ENCODE results near the gene DIPK1B.

The DIPK1B gene

GRCh38 chr9:136756134-136756438 lies 43.7 kb downstream of the DIPK1B start:
- no peaks in the 10 kb centered on the region for H3K27me3 ChIP-seq (ENCODE audit: insufficient read depth, poor library complexity, severe bottlenecking)

GRCh38 chr9:136756836-136757235 lies 44.5 kb downstream of the DIPK1B start:
- Histone ChIP-seq H3K27me3 (ENCODE audit: insufficient read depth, poor library complexity, severe bottlenecking) (no peaks in the 10 kb centered on the region), H3K4me3 (ENCODE audit: severe bottlenecking) (no peak overlapping the region), H3K9me3 (ENCODE audit: severe bottlenecking) (no peaks in the 10 kb centered on the region), H3K27ac (ENCODE audit: poor library complexity, severe bottlenecking) (no peak overlapping the region), H3K36me3 (ENCODE audit: low read depth) (no peaks in the 10 kb centered on the region), H3K4me1 (ENCODE audit: insufficient read depth, poor library complexity, severe bottlenecking) (no peaks in the 10 kb centered on the region)
- no peak for DNase-seq (ENCODE audit: low spot score)
- ATAC-seq (ENCODE audit: low read depth): no peak
- TF ChIP-seq CTCF (IDR thresholded peaks at IDR 0.05; ENCODE audit: poor library complexity, severe bottlenecking): no peak

More at GRCh38 chr9:136756134-136756438, 43.7 kb downstream of the DIPK1B start:
- ATAC-seq (ENCODE audit: low read depth) (no peak), DNase-seq (ENCODE audit: low spot score) (no peak)
- TF ChIP-seq CTCF (IDR thresholded peaks at IDR 0.05; ENCODE audit: poor library complexity, severe bottlenecking): no peak
- H3K9me3 ChIP-seq (ENCODE audit: severe bottlenecking): no peaks in the 10 kb centered on the region
- H3K4me1 ChIP-seq (ENCODE audit: insufficient read depth, poor library complexity, severe bottlenecking): no peaks in the 10 kb centered on the region
- H3K36me3 ChIP-seq (ENCODE audit: low read depth): no peaks in the 10 kb centered on the region
- H3K27ac ChIP-seq (ENCODE audit: poor library complexity, severe bottlenecking): no peak overlapping the region
- no peak overlapping the region for H3K4me3 ChIP-seq (ENCODE audit: severe bottlenecking)

- H3K36me3 ChIP-seq (ENCODE audit: low read depth): no peaks in the 10 kb centered on the region
- H3K27ac ChIP-seq (ENCODE audit: poor library complexity, severe bottlenecking): no peak overlapping the region
- TF ChIP-seq CTCF (IDR thresholded peaks at IDR 0.05; ENCODE audit: poor library complexity, severe bottlenecking): no peak
- H3K9me3 ChIP-seq (ENCODE audit: severe bottlenecking): no peaks in the 10 kb centered on the region
- ATAC-seq (ENCODE audit: low read depth) (no peak), DNase-seq (ENCODE audit: low spot score) (no peak)
- no peaks in the 10 kb centered on the region for H3K4me1 ChIP-seq (ENCODE audit: insufficient read depth, poor library complexity, severe bottlenecking)
- no peak overlapping the region for H3K4me3 ChIP-seq (ENCODE audit: severe bottlenecking)
- no peaks in the 10 kb centered on the region for H3K27me3 ChIP-seq (ENCODE audit: insufficient read depth, poor library complexity, severe bottlenecking)
Measured at GRCh38 chr9:136757328-136757727, 45.0 kb downstream of the DIPK1B start.

GRCh38 chr9:136757751-136758140 lies 45.4 kb downstream of the DIPK1B start:
- DNase-seq (ENCODE audit: low spot score): no peak
- no peak overlapping the region for H3K4me3 ChIP-seq (ENCODE audit: severe bottlenecking)
- no peaks in the 10 kb centered on the region for H3K9me3 ChIP-seq (ENCODE audit: severe bottlenecking)
- no peak for ATAC-seq (ENCODE audit: low read depth)
- no peaks in the 10 kb centered on the region for H3K36me3 ChIP-seq (ENCODE audit: low read depth)
- no peak for TF ChIP-seq CTCF (IDR thresholded peaks at IDR 0.05; ENCODE audit: poor library complexity, severe bottlenecking)
- no peaks in the 10 kb centered on the region for H3K27me3 ChIP-seq (ENCODE audit: insufficient read depth, poor library complexity, severe bottlenecking)
- H3K27ac ChIP-seq (ENCODE audit: poor library complexity, severe bottlenecking): no peak overlapping the region
- H3K4me1 ChIP-seq (ENCODE audit: insufficient read depth, poor library complexity, severe bottlenecking): no peaks in the 10 kb centered on the region

- no peaks in the 10 kb centered on the region for H3K27me3 ChIP-seq (ENCODE audit: insufficient read depth, poor library complexity, severe bottlenecking)
- H3K36me3 ChIP-seq (ENCODE audit: low read depth): no peaks in the 10 kb centered on the region
- H3K27ac ChIP-seq (ENCODE audit: poor library complexity, severe bottlenecking): no peak overlapping the region
- no peak for ATAC-seq (ENCODE audit: low read depth)
- H3K9me3 ChIP-seq (ENCODE audit: severe bottlenecking): no peaks in the 10 kb centered on the region
- no peaks in the 10 kb centered on the region for H3K4me1 ChIP-seq (ENCODE audit: insufficient read depth, poor library complexity, severe bottlenecking)
- DNase-seq (ENCODE audit: low spot score): peak; percentile 38
- H3K4me3 ChIP-seq (ENCODE audit: severe bottlenecking): no peak overlapping the region
- no peak for TF ChIP-seq CTCF (IDR thresholded peaks at IDR 0.05; ENCODE audit: poor library complexity, severe bottlenecking)
Measured at GRCh38 chr9:136759001-136759400, 46.6 kb downstream of the DIPK1B start.

Measured in RWPE2 (cell line).